Parathyroid adenoma (tissue), 2 donors: ENCODE data around the gene FLRT1.

Experiments
- H2AFZ ChIP-seq: fragments of 300-600 bp; sonication (generic); one replicate; pipeline ENCODE4 v1.7.0; 2017; ENCODE audit warnings: antibody characterized with exemption, mild to moderate bottlenecking
- H3K27ac ChIP-seq: fragments of 300-600 bp; sonication (generic); one replicate; pipeline ENCODE4 v1.7.0; 2017
- H3K27me3 ChIP-seq: fragments of 300-600 bp; sonication (generic); one replicate; pipeline ENCODE4 v1.7.0; 2017; ENCODE audit warnings: low read length; ENCODE audit not compliant: control insufficient read depth, insufficient read depth
- H3K36me3 ChIP-seq: fragments of 300-600 bp; sonication (generic); one replicate; pipeline ENCODE4 v1.7.0; 2017; ENCODE audit warnings: low read length; ENCODE audit not compliant: control insufficient read depth, insufficient read depth
- H3K4me1 ChIP-seq: fragments of 300-600 bp; sonication (generic); one replicate; pipeline ENCODE4 v1.7.0; 2017; ENCODE audit warnings: control low read depth
- H3K4me2 ChIP-seq: fragments of 300-600 bp; sonication (generic); one replicate; pipeline ENCODE4 v1.7.0; 2017; ENCODE audit warnings: low read length
- H3K4me3 ChIP-seq: fragments of 300-600 bp; sonication (generic); one replicate; pipeline ENCODE4 v1.7.0; 2017; ENCODE audit warnings: low read depth, low read length
- H3K79me2 ChIP-seq: fragments of 300-600 bp; sonication (generic); one replicate; pipeline ENCODE4 v1.7.0; 2017; ENCODE audit warnings: control low read depth
- H3K9ac ChIP-seq: fragments of 300-600 bp; sonication (generic); one replicate; pipeline ENCODE4 v1.7.0; 2017; ENCODE audit warnings: mild to moderate bottlenecking
- H3K9me3 ChIP-seq: fragments of 300-600 bp; sonication (generic); one replicate; pipeline ENCODE4 v1.7.0; 2017; ENCODE audit warnings: low read length; ENCODE audit not compliant: control insufficient read depth
- TF ChIP-seq, protein P1 (sequence below): fragments of 300-600 bp; sonication (generic); IDR thresholded peaks from one replicate; pipeline ENCODE4 v1.7.0; 2017; ENCODE audit warnings: antibody characterized with exemption, mild to moderate bottlenecking
- donor health status: primary hyperparathyroidism.

The FLRT1 gene

DNA sequence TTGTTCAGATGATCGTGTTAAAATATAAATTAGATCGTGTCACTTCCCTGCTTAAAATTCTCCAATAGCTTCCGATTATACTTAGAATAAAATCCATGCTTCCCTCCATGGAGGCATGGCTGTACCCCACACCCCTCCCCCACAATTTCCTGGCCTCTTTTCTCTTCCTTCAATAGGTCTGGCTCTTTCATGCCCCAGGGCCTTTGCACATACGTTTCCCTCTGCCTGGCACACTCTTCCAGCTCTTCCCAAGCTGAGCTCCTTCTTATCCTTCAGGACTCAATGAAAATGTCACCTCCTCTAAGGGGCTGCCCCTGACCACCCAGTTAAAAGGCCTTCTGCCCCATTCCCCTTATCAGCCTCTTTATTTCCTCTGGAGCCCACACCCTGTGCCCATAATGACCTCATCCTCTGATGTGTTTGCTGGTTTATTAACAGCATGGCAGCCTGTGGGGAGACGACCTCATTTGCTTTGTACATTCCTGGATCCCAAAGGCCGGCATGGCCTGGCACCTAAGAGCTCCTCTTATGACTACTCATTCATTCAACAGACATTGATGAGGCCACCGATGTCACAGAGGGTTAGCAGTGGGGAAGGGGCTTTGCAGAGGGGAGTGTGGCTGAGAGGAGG lies 9.0 kb upstream of the FLRT1 start:
- Histone ChIP-seq H3K9me3 (no peaks in the 10 kb centered on the region), H3K27ac (no peak overlapping the region), H3K4me2 (no peak overlapping the region), H2AFZ (no peak overlapping the region), H3K9ac (no peak overlapping the region), H3K79me2 (no peaks in the 10 kb centered on the region), H3K36me3 (no peaks in the 10 kb centered on the region), H3K4me3 (no peak overlapping the region), H3K27me3 (no peaks in the 10 kb centered on the region), H3K4me1 (no peaks in the 10 kb centered on the region)
- TF ChIP-seq, protein P1, sequence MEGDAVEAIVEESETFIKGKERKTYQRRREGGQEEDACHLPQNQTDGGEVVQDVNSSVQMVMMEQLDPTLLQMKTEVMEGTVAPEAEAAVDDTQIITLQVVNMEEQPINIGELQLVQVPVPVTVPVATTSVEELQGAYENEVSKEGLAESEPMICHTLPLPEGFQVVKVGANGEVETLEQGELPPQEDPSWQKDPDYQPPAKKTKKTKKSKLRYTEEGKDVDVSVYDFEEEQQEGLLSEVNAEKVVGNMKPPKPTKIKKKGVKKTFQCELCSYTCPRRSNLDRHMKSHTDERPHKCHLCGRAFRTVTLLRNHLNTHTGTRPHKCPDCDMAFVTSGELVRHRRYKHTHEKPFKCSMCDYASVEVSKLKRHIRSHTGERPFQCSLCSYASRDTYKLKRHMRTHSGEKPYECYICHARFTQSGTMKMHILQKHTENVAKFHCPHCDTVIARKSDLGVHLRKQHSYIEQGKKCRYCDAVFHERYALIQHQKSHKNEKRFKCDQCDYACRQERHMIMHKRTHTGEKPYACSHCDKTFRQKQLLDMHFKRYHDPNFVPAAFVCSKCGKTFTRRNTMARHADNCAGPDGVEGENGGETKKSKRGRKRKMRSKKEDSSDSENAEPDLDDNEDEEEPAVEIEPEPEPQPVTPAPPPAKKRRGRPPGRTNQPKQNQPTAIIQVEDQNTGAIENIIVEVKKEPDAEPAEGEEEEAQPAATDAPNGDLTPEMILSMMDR: no peak

DNA sequence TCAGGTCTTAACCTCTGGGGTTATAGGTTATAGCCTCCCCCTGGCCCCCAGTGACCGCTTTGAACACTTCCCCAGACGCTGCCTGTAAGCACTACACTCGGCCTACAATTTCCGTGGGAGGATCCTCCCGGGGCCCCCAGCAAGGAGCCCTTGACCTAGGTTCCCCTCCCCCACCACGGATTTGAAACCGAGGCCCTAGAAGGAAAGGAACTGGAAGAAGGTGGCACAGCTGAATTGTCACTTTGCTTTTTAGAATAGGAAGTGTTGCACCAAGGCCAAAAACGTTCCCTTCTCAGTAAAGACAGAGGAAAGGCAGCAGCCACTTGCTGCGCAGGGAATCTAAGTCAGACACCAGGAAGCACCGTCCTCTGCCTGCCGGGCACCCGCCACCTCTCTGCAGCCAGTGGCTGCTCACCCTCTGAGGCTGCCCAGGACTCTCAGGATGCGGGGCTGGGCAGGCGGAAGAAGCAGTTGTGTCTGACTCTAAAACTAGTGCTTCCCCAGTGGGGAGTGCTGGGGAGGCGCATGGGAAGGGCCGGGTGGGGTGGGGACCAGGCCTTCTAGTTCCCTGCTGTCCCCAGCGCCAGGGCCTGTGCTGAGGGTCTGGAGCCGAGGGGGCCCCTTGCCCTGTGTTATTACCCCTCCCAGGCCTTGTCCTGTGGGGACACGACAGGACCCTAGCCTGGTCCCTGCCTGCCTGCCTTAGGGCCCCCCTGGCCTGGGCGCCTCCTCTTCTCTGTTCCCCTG lies 7.9 kb upstream of the FLRT1 start:
- no peaks in the 10 kb centered on the region for H3K36me3 ChIP-seq
- no peak overlapping the region for H2AFZ ChIP-seq
- no peaks in the 10 kb centered on the region for H3K9me3 ChIP-seq
- H3K27ac ChIP-seq: no peak overlapping the region
- no peak overlapping the region for H3K9ac ChIP-seq
- H3K4me3 ChIP-seq: no peak overlapping the region
- no peak overlapping the region for H3K4me2 ChIP-seq
- TF ChIP-seq, protein P1: no peak
- no peaks in the 10 kb centered on the region for H3K4me1 ChIP-seq
- no peaks in the 10 kb centered on the region for H3K27me3 ChIP-seq
- no peaks in the 10 kb centered on the region for H3K79me2 ChIP-seq

DNA sequence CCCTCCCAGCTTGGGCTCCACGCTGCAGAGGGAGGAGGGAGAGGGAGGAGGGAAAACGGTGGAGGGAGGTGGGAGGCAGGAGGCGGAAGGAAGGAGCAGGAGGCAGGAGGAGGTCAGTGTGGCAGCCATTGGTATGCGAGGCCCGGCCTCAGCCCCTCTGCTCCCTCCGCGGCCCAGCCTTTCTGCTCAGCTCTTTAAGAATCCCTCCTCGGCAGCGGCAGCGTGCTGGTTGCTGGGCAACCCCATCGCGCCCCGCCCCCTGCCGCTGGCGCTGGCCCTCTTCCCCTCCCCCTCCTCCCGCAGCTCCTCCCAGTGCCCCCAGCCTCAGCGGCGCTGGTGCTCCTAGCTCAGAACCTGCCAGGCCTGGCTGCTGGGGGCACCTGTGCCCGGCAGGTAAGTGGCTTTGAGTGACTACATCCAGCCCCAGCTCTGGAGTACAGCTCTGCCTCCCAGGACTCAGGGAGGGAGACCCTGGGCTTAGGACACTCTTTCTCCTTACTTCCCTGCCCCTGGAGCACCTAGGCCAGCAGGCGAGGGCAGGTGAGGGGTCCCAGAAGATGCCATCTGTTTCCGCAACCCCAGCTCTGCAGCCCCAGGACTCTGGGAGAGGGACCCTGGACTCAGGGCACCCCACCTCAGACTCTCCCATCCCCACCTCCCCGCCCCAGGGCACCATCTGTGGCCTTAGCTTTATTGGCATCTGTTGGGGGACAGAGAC lies 7.2 kb upstream of the FLRT1 start:
- Histone ChIP-seq H3K27me3 (no peaks in the 10 kb centered on the region), H3K27ac (no peak overlapping the region), H3K9me3 (no peaks in the 10 kb centered on the region), H3K9ac (no peak overlapping the region), H3K4me1 (no peaks in the 10 kb centered on the region), H2AFZ (no peak overlapping the region), H3K4me2 (no peak overlapping the region), H3K4me3 (no peak overlapping the region), H3K79me2 (no peaks in the 10 kb centered on the region), H3K36me3 (no peaks in the 10 kb centered on the region)
- TF ChIP-seq, protein P1: no peak

DNA sequence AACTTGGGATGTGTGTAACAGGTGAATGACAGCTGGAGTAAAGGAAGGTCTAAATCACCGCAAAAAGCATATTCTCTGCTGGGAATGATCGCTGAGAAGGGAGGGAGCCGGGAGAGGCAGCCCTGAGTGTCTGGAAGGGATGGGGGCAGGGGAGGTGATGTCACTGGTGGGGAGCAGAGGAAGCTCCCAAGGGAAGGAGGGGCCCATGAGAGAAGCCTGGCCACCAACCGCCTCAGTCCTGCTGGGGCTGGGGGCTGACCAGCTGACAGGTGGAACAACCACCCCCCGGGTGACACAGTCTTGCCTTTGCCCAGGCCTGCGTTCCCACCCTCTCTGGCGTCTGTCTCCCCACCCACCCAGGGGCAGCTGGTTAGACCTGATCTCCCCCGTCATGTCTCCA lies 6.0 kb upstream of the FLRT1 start:
- H3K4me3 ChIP-seq: no peak overlapping the region
- no peak overlapping the region for H2AFZ ChIP-seq
- H3K36me3 ChIP-seq: no peaks in the 10 kb centered on the region
- no peaks in the 10 kb centered on the region for H3K4me1 ChIP-seq
- no peak overlapping the region for H3K9ac ChIP-seq
- TF ChIP-seq, protein P1: no peak
- H3K4me2 ChIP-seq: no peak overlapping the region
- no peaks in the 10 kb centered on the region for H3K9me3 ChIP-seq
- H3K27me3 ChIP-seq: no peaks in the 10 kb centered on the region
- H3K79me2 ChIP-seq: no peaks in the 10 kb centered on the region
- no peak overlapping the region for H3K27ac ChIP-seq
